GM10847 (cell line): Measurements from ENCODE around the gene ARHGAP22.

Source experiments
- POLR2A ChIP-seq: IDR thresholded peaks from 2 replicates; pipeline ENCODE4 v1.6.1; 2011; ENCODE audit not compliant: insufficient read length; ENCODE audit errors: extremely low read depth

ARHGAP22 gene

DNA sequence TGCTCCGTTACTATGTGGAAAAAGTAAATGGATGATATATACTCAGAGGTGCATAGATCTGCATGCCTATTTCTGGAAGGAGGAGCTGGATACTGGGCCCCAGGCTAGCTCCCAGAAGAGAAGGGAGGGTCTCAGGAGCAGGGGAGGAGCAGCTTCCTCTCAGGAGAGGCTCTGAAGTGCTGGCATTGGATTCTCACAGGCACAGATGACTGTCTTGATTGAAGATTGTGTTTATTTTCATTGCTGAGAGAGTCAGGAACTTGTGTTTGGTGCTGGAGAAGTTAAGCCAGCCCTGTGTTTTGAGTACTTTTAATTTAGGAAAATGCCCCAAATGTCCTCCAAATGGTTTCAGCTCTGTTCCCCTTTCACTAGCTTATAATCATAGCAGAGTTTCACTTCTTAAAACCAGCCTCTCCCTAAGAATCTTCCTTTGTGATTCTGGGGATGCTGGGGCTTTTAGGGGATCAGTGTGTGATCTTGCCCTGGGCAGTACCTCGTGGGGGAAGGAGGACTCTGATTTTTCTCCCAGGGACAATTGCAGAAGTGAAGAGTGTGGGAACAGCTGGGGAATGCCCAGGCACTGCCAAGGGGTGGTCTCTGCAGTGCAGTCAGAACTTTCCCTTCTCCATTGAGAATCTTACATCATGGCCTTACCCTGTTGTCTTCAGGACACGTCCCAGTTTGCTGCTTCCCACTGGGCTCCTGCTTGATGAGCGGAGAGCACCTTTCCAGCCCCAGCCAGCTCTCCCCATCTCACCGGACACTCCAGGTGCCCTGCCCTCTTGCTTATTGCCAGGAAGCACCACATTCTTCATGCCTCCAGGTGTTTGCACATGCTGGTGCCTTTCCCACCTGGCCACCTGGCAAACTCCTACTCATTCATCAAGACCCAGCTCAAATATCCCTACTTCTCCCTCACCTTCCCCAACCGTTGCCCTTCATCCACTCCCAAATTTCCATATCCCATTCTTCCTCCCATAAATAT, 102.8 kb downstream of the ARHGAP22 start:
- TF ChIP-seq POLR2A, result no peak

DNA sequence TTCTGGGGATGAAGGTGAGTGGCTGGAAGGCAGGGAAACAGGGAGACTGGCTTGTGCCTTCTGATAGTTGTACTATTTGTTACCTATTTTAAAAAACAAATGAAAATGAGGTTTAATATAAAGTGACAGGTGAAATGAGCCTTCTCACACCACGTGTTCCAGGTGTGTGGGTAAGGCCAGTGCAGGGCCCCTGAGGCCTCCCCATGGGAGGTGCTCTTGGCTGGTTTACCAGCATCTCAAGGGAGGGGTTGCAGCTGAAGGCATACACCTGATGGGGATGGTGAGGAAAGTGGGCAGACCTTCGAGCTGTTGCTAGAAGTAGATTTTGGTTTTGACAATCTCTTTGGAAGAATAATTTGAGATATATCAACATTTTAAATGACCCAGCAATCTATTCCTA, 103.6 kb downstream of the ARHGAP22 start:
- no peak for TF ChIP-seq POLR2A

DNA sequence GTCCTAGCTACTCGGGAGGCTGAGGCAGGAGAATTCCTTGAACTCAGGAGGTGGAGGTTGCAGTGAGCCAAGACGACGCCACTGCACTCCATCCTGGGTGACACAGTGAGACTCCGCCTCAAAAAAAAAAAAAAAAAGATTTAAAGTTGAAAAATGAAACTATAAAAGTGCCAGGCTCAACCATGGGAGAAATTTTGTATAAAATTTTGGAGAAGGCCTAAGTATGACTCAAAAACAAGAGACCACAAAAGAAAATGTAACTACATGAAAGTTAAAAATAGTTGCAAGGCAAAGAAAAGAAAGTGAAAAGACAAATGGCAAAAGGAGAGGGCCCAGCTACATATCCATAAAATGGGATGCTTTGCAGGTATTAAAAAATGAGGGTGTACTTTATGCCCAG, 104.1 kb downstream of the ARHGAP22 start:
- TF ChIP-seq POLR2A, result no peak

DNA sequence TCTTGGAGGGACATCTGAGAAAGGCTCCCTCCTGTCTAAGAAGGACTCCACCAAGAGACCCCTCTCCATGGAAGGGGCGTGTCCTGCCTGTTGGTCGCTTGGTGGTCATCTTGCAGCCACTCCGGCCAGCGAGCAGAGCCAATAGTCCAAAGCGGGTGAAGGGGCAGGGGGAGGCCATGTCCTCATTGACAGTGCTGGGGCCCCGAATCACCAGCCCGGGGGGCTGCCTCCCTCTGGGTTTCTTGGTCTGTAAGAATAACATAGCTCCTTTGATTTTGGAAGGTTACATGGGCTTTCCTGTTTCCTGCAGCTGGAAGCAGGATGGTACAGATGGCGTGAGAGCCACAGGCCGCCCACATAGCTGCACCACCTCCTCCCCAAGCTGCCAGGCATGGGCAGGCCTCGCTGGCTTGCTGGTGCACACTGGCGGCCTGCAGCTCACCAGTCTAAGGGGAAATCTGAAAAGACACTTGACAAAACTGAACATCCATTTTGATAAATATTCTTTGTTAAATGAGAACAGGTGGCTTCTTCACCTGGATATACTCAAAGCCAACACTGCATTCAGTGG, 105.8 kb downstream of the ARHGAP22 start:
- no peak for TF ChIP-seq POLR2A

DNA sequence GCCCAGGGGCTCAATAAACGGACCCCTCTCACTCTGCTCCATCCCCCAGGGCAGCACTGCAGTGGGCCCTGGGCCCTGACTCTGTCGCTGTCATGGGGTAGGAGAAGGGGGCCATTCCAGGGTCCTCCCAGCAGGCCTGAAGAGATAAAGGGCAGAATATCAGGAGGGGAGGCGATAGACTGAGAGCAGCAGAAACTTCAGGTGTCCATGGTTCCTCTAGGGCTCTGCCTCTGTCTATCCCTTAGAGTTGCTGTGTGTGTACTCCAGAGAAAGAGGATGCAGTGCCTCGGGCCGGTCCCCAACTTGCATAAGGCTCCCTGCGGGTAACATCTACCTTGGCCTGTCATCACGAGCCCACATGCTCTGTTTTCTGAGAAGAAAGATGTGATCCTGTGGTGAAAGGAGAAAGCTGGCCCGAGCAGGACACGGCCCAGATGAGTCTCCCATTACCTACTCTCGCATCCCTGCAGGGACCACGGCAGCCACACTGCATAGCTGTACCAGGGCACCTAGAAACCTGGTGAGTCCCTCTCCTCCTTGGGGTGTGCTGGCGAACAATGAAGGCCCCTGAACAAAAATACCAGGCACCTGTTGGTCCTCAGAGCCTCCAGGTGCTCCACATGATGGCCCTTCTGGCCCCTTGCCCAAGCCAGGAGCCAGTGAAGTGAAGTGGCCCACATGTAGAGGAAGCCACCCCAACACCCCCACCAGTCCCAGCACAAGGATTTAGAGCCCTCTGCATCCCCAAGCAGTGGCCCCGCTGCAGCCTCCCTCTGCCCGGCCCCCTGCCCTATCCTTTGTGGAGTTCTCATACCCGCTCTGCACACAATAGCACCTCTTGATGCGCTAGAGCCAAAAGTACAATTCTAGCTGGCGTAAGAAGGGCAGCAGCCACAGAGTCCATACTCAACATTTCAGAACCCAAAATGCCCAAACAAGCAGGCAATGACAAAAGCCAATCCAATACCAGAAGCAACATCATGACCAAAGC, 106.8 kb downstream of the ARHGAP22 start:
- no peak for TF ChIP-seq POLR2A

DNA sequence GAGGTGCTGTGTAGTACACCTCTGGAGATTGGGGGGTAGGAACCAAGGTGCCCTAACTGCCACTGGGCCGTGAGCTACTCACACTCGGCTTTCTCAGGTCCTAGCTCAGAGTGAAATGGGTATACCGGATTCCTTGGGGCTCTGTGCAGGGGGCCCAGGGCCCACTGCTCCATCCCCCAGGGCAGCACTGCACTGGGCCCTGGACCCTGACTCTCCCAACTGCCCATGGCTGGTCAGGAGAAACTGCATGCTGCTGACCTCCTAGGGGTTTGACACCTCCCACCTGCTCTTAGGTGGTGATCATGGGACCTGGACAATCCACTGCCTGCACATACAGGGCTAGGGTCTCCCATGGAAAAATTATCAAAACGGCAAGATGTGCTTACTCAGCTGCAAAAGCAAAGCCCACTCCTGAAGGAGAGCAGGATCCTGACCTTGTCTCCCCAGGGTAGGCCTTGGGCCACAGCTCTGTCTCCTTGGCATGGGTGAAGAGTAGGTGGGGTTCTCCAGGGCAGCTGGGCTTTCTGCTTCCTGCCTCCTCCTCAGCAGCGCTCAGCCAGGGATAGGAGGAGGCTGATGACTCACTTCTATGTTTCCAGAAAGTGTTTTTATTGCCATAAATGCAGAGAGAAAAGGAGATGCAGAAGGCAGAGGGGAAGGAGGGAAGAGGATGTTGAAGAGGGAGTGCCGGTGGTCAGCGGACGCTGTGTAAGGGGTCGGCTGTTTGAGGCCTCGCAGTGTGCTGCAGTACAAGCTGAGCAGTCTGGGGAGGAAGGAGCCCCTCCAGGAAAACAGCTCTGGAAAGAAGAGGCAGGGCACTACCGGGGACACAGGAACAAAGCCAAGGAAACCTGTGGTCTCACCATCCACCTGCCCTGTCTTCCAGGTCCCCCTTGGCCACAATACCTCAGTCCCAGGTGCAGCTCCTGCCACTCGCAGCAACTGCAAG, 107.8 kb downstream of the ARHGAP22 start:
- no peak for TF ChIP-seq POLR2A

DNA sequence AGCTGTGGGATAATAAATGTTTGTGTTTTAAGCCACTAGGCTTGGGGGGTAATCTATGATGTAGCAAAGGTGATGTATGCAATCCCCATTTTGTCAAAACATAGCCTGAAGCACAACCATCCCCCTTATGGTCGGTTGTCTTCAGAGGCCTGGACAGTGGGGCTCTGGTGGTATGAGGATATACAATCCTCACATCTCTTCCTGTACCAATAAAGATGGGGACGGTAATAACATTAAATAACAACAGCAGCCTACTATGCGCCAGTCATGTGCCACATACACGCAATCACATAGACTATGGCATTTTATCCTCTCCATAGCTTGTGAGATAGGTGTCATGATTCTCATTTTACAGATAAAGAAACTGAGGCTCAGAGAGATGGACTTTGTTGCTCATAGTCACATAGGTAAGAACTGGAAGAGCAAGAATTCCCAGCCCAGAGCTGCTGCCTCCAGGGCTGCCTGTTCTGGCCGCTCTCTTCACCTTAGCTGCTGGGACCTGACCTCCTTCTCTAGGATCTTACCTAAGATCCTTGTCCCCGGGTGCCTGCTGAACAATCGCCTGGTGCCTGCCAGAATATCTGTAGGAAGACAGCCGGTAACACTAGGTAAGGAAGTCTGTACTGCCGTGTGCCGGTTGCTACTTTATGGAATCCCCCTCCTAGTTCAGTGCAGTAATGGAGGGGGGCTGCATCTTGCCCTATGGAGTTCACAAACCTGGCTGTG, 108.6 kb downstream of the ARHGAP22 start:
- TF ChIP-seq POLR2A, result no peak

DNA sequence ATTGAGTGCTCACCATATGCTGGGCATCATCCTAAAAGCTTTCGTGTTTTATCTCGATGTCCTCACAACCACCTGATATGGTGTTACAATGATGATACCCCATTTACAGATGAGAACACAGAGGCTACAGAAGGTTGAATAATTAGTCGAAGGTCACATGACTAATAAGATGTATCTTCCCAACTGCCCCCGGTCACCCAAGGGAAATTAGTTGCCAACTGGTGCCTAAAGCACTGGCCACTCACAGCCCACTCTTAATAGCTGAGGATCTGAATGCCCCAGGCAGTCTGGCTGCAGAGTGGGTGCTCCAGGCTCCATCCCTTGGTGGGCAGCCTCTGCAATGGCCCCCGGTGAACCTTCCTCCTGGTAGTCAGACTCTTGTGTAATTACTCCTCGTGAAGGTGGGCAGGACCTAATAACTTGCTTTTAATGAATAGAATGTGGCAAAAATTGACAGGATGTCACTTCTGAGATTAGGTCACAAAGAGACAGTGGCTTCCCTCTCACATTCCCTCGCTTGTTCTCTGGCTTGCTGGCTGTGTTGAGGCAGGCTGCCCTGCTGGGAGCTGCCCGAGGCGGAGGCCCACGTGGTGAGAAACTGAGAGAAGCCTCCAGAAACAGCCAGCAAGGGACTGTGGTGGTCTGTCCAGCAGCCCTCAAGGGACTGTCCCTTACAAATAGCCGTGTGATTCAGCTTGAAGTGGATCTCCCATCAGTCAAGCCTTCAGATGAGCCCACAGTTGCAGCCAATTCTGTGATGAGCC, 109.4 kb downstream of the ARHGAP22 start:
- no peak for TF ChIP-seq POLR2A

DNA sequence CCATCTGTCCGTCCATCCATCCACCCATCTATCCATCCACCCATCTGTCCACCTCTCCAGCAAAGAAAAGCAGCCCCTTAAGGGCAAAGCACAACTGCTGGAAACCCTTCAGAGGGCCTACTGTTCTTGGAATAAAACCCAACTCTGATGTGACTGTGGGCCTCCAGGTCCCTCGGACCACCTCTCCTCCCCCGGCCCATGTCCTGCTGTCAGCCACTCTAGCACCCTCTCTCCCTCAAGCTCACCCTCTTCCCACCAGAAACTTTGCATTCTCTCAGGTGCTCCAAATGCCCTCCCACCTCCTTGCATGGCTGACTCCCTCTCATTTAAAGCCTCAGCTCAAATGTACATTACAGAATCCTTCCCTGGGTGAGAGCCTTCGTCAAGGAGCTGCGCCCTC, 110.3 kb downstream of the ARHGAP22 start:
- no peak for TF ChIP-seq POLR2A

DNA sequence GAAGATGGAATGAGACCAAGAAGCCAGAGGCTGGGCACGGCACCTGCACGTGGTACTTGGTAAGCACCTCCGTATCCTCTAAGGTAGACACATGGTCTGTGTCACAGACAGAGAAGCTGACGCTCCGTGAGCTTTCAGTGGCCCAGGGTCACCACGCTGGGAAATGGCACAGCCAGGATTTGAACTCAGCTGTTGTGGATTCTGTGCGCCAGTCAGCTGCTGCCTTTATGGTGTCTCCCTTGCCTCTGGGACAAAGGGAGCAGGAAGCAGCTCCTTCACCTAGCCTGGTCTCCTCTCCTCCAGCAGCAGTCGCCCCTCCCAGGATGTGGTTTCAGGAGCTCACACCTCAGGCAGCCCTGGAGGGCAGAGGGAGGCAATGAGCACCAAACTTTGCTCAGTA, 110.8 kb downstream of the ARHGAP22 start:
- no peak for TF ChIP-seq POLR2A

DNA sequence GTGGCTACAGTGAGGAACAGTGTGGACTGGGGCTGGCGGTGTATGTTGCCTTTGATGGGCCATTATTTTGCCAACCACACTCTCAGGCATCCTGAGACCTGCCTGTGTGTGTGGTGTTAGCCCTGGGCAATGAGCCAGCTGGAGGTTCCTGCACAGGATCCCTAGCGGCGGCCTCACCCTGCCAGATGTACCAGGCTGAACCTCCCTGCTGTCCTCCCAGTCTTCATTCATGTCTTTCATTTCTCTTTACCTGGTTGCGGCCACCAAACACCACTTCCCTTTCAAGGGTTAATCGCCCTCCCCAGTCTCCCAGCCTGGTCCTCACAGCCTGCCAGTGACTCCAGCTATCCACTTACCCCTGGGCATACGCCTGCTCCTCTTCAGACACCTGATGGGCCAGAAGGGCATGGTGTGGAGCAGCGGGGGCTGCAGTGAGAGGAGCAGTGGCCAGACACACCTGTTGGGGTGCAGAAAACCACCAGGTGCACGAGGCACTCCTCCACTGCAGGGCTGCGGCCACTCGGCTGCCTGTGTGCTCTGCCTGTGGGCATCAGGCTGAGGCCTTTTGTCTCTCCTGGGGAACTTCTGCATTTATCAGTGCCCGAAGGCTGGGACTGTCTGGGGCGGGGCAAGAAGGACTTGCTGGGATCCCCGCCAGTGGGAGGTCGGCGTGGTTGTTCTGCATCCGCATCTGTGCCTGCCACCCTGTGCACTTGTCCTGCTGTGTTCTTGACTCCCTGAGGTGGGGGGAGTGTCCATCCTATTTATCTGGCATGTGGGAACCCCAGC, 111.6 kb downstream of the ARHGAP22 start:
- no peak for TF ChIP-seq POLR2A

DNA sequence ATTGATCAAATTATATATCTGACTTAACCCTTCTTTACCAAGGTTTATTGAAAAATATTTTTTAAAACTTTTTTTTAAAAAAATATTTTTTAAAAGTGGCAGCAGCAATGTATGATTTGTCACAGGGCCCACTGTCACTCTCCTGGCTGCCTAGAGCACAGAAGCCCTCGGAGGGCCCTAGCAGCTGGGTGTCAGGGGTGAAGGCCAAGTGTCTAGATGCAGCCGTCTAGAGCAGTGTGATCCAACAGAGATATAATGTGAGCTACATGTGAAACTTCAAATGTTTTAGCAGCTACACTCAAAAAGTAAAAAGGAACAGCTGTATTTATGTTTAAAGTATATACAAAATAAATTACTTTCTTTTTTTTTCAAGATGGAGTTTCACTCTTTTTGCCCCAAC, 112.7 kb downstream of the ARHGAP22 start:
- TF ChIP-seq POLR2A, result no peak
